DOHH2 (cell line): ENCODE data around the gene CADPS.

Experiments
- H3F3A ChIP-seq: fragments of 200-600 bp; sonication (generic), shearing (Covaris generic); 2 replicates; pipeline ENCODE4 v1.6.0; 2016; ENCODE audit warnings: antibody characterized with exemption, mild to moderate bottlenecking; ENCODE audit not compliant: control insufficient read depth, insufficient read depth
- H3K27ac ChIP-seq: fragments of 200-600 bp; sonication (generic); 2 replicates; pipeline ENCODE4 v1.5.1; 2014; ENCODE audit warnings: low read depth, mild to moderate bottlenecking, low read length, moderate library complexity
- H3K27me3 ChIP-seq: fragments of 200-600 bp; sonication (generic); 2 replicates; pipeline ENCODE4 v1.6.1; 2014; ENCODE audit warnings: mild to moderate bottlenecking, low read length, mixed read lengths; ENCODE audit not compliant: control insufficient read depth
- H3K36me3 ChIP-seq: fragments of 200-600 bp; sonication (generic); 2 replicates; pipeline ENCODE4 v1.6.1; 2014; ENCODE audit warnings: mild to moderate bottlenecking, low read length, moderate library complexity, mixed read lengths; ENCODE audit not compliant: control insufficient read depth
- H3K4me1 ChIP-seq: fragments of 200-600 bp; sonication (generic); 2 replicates; pipeline ENCODE4 v1.6.1; 2014; ENCODE audit warnings: mild to moderate bottlenecking, low read length, mixed read lengths; ENCODE audit not compliant: control insufficient read depth
- H3K4me2 ChIP-seq: fragments of 200-600 bp; sonication (generic); 2 replicates; pipeline ENCODE4 v1.6.0; 2014; ENCODE audit warnings: mild to moderate bottlenecking, low read length, moderate library complexity
- H3K4me3 ChIP-seq: fragments of 200-600 bp; sonication (generic); 2 replicates; pipeline ENCODE4 v1.5.1; 2014; ENCODE audit warnings: mild to moderate bottlenecking, low read length, mixed read lengths
- H3K79me2 ChIP-seq: fragments of 200-600 bp; sonication (generic); 2 replicates; pipeline ENCODE4 v1.6.1; 2014; ENCODE audit warnings: mild to moderate bottlenecking, low read length, mixed read lengths; ENCODE audit not compliant: control insufficient read depth
- H3K9me2 ChIP-seq: fragments of 200-600 bp; sonication (generic); replicated peaks from 2 replicates; pipeline ENCODE4 v1.6.1; 2014; ENCODE audit warnings: mild to moderate bottlenecking, low read length, mixed read lengths; ENCODE audit not compliant: control insufficient read depth
- H3K9me3 ChIP-seq: fragments of 200-600 bp; sonication (generic); 2 replicates; pipeline ENCODE4 v1.6.1; 2014; ENCODE audit warnings: antibody characterized with exemption, low read length, mixed read lengths; ENCODE audit not compliant: control insufficient read depth, insufficient read depth
- H4K20me1 ChIP-seq: fragments of 200-600 bp; sonication (generic); 2 replicates; pipeline ENCODE4 v1.6.0; 2014; ENCODE audit warnings: low read depth, mild to moderate bottlenecking, antibody characterized with exemption, low read length, moderate library complexity; ENCODE audit not compliant: control insufficient read depth, insufficient read depth
- EZH2phosphoT487 ChIP-seq: fragments of 200-600 bp; sonication (generic); IDR thresholded peaks from 2 replicates; pipeline ENCODE4 v1.6.1; 2017; ENCODE audit warnings: borderline replicate concordance, mild to moderate bottlenecking, antibody characterized with exemption, low read length, moderate library complexity, mixed read lengths
- TF ChIP-seq, protein P1 (sequence below): fragments of 200-600 bp; sonication (generic); IDR thresholded peaks from one replicate; pipeline ENCODE4 v1.5.1; 2014; ENCODE audit warnings: antibody characterized with exemption, mild to moderate bottlenecking, low read depth, low read length; ENCODE audit not compliant: poor library complexity, severe bottlenecking

The CADPS gene

DNA sequence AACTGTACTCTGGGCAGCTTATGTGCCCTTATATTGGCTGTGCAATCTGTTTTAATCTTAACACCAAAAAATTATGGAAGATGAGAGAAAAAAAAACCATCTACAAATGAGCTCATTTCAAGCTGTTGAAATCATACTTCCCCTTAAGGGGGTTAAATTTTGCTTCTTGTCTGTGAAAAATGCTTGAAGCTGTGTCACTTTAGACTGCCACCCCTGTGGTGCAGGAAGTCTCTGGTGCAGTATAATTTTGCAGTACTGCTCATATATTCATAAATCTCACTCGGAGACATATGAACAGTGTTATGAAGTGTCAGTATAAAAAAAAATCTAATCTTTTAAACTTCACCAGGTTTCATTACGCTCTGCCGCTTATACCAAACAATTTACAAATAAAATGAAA, 471.5 kb downstream of the CADPS start:
- Histone ChIP-seq H3K36me3 (no peaks in the 10 kb centered on the region), H3K79me2 (no peaks in the 10 kb centered on the region), H3K4me2 (no peak overlapping the region), H3K9me3 (no peaks in the 10 kb centered on the region), H3K27me3 (no peaks in the 10 kb centered on the region), H3K4me1 (no peaks in the 10 kb centered on the region), H3K4me3 (no peak overlapping the region), H3K27ac (no peak overlapping the region), H3K9me2 (no peaks in the 10 kb centered on the region), H3F3A (no peaks in the 10 kb centered on the region), H4K20me1 (no peaks in the 10 kb centered on the region)
- TF ChIP-seq, protein P1, sequence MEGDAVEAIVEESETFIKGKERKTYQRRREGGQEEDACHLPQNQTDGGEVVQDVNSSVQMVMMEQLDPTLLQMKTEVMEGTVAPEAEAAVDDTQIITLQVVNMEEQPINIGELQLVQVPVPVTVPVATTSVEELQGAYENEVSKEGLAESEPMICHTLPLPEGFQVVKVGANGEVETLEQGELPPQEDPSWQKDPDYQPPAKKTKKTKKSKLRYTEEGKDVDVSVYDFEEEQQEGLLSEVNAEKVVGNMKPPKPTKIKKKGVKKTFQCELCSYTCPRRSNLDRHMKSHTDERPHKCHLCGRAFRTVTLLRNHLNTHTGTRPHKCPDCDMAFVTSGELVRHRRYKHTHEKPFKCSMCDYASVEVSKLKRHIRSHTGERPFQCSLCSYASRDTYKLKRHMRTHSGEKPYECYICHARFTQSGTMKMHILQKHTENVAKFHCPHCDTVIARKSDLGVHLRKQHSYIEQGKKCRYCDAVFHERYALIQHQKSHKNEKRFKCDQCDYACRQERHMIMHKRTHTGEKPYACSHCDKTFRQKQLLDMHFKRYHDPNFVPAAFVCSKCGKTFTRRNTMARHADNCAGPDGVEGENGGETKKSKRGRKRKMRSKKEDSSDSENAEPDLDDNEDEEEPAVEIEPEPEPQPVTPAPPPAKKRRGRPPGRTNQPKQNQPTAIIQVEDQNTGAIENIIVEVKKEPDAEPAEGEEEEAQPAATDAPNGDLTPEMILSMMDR, result no peak
- no peak for TF ChIP-seq EZH2phosphoT487

DNA sequence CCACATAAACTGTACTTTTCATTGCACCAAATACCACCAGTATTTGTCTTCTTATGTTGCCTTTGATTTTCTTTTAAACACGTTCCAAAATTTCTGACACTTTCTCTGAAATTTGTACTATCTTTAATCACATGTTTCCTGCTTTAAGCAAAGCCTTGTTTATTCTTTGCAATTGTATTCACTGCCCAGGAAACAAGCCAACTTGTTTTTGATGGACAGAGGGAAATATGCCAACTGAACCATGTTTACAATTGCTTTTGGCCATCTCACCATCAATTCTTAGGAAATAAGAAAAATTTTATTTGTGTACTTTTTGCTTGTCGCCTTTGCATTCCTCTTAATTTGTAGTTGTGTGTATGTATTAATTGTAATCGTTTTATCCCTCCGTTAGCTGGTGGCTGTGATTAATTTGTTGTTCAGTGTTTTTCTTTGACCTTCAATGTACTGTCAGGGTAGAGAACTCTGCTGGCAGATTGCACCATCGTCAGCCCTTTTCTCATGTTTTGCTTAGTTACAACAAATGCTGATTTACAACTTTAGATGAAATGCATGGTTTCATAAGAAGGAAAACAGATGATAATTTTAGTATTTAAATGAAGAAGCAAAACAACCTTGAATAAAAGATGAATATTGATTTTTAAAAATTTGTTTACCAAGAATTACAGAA, 482.5 kb downstream of the CADPS start:
- H4K20me1 ChIP-seq, result no peaks in the 10 kb centered on the region
- TF ChIP-seq, protein P1, result no peak
- no peak for TF ChIP-seq EZH2phosphoT487
- H3K27ac ChIP-seq, result no peak overlapping the region
- H3K9me2 ChIP-seq, result no peaks in the 10 kb centered on the region
- H3K36me3 ChIP-seq, result no peaks in the 10 kb centered on the region
- H3F3A ChIP-seq, result no peaks in the 10 kb centered on the region
- no peaks in the 10 kb centered on the region for H3K9me3 ChIP-seq
- no peak overlapping the region for H3K4me3 ChIP-seq
- H3K27me3 ChIP-seq, result no peaks in the 10 kb centered on the region
- no peaks in the 10 kb centered on the region for H3K79me2 ChIP-seq
- no peaks in the 10 kb centered on the region for H3K4me1 ChIP-seq
- H3K4me2 ChIP-seq, result no peak overlapping the region

DNA sequence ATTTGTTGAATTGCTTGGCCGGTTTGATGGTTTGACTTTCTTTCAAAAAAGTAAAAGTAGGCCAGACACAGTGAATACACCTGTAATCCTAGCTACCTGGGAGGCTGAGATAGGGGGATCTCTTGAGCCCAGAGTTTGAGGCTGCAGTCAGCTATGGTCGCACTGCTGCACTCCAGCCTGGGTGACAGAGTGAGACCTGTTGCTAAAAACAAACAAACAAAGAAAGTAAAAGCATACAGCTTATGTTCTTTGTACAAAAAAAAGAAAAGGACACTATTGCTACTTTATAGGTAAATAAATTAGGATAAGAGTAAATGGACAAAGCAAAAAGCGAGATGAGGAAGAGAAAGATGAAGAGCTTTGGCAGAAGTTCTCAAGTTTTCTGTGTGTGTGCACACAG, 488.0 kb downstream of the CADPS start:
- H3K4me2 ChIP-seq, result no peak overlapping the region
- H3K4me3 ChIP-seq, result no peak overlapping the region
- H3K4me1 ChIP-seq, result no peaks in the 10 kb centered on the region
- H3F3A ChIP-seq, result no peaks in the 10 kb centered on the region
- no peak for TF ChIP-seq EZH2phosphoT487
- TF ChIP-seq, protein P1, result no peak
- no peaks in the 10 kb centered on the region for H3K79me2 ChIP-seq
- no peak overlapping the region for H3K27ac ChIP-seq
- H3K9me3 ChIP-seq, result no peaks in the 10 kb centered on the region
- peaks cover 4% of the 10 kb centered on the region; the same call in 1 of the 2 replicates for H3K27me3 ChIP-seq
- no peaks in the 10 kb centered on the region for H3K9me2 ChIP-seq
- H3K36me3 ChIP-seq, result no peaks in the 10 kb centered on the region
- H4K20me1 ChIP-seq, result no peaks in the 10 kb centered on the region
